GM12872 (cell line): ENCODE results near the gene FLVCR2.

ENCODE experiments used
- TF ChIP-seq, protein P1 (sequence below): IDR thresholded peaks from 3 replicates; pipeline ENCODE4 v1.5.1; 2011; ENCODE audit warnings: low read depth, mild to moderate bottlenecking, low read length, moderate library complexity; ENCODE audit not compliant: insufficient read depth

The FLVCR2 gene

DNA sequence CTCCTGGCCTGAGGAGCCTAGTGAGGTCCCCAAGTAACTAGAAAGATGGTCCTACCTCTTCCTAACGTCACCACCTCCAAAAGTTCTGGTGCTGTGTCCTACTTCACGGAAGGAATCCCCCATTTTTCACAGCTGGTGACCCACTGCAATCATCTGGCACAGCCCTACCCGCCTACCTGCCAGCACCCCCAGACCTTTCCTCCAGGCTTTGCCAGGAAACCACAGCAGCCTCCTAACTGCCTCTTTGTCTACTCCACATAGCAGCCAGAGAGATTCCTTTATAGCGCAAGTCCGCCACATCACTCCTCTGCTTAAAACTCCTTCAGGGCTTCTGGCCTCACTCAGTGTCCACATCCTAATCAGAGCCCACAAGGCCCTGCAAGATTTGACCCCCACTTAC, 13.4 kb upstream of the FLVCR2 start:
- TF ChIP-seq, protein P1, sequence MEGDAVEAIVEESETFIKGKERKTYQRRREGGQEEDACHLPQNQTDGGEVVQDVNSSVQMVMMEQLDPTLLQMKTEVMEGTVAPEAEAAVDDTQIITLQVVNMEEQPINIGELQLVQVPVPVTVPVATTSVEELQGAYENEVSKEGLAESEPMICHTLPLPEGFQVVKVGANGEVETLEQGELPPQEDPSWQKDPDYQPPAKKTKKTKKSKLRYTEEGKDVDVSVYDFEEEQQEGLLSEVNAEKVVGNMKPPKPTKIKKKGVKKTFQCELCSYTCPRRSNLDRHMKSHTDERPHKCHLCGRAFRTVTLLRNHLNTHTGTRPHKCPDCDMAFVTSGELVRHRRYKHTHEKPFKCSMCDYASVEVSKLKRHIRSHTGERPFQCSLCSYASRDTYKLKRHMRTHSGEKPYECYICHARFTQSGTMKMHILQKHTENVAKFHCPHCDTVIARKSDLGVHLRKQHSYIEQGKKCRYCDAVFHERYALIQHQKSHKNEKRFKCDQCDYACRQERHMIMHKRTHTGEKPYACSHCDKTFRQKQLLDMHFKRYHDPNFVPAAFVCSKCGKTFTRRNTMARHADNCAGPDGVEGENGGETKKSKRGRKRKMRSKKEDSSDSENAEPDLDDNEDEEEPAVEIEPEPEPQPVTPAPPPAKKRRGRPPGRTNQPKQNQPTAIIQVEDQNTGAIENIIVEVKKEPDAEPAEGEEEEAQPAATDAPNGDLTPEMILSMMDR, result no peak

DNA sequence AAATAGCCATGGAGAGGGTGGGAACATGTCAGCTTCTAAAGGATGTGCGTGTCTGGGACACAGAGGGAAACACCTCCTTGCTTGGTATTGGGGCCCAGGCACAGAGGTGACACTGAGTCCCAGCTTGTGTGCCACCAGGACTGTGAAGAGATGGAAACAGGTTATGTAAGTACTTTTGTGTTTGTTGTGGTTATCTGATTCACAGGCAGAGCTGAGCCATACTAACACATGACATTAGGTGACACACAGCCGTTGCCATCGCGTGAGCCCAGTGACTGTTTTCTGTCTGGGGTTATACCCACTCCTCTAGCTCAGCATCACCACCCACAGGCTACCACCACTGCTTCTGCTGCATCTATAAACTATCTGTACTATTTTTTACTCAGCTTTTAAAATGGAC, 12.1 kb upstream of the FLVCR2 start:
- TF ChIP-seq, protein P1, result no peak

DNA sequence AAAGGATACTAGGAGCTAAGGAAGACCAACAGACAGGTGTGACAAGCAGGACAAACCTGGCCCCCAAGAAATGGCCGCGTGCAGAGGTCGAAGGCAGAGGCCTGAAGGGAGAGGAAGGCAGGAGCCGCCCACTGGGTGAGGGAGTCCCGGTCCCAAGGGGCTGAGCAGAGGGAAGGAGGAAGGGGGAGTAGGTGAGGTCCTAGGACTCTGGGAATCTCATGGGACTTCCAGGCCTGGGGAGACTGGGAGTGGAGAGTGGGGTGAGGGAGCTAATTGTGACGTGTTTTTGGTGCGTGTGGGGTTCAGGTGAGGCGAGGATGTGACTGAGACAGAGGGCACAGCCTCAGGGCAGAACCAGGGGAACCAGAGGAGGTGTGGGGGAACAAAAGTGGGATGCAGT, 11.7 kb upstream of the FLVCR2 start:
- TF ChIP-seq, protein P1, result no peak

DNA sequence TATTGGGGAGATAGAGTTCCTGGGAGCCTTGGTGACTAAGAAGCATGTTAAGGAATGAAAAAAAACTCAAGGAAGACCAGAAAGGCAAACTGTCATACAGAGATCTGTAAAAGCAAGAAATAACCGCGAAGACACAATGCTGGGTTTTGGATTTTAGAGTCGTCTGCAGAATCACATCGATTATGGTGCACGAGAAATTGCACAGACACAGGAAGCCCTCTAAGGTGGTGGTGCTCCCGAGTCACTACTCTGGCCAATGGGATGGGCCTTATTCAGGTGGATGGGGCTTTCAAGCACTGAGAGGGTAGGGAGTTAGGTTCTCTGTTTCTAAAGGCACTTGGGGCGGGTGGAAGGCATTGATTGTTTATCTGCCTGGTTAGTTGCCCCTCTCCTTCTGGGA, 10.3 kb upstream of the FLVCR2 start:
- TF ChIP-seq, protein P1, result no peak

DNA sequence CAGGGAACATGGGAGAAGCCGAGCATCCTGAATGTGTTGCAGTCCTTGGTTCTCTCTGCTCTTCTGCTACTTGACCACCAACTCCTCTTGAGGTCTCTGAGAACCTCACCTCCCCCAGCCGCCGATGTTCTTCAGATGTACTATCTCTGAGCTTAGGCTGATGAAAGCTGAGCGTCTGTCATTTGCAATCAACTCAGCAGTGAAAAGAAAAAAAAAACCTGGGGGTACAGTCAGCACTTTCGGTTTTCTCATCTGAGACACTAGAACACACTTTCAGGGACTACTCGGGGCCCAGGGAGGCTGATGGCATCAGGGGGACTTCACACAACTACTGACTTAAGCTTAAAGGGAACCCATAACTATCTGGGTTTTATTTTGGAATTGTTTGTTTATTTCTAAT, 9.6 kb upstream of the FLVCR2 start:
- TF ChIP-seq, protein P1, result no peak

DNA sequence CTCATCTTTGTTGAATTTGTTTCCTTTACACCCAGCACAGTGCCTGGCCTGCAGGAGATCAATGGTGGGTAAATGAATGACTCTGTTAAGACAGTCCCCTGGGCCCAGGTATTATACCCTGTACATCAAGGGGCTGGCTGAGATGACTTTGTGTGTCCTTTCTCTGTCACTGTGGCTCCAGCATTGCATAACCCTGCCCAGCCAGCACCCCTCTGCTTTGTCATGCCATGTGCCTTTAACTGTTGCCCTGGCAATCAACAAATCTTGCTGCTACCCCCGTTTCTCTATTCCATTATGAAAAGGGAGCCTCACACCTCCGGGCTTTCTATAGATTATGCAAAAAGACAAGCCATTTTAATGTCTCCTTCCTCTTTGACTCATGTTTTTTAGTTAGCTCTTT, 7.6 kb upstream of the FLVCR2 start:
- TF ChIP-seq, protein P1, result no peak

DNA sequence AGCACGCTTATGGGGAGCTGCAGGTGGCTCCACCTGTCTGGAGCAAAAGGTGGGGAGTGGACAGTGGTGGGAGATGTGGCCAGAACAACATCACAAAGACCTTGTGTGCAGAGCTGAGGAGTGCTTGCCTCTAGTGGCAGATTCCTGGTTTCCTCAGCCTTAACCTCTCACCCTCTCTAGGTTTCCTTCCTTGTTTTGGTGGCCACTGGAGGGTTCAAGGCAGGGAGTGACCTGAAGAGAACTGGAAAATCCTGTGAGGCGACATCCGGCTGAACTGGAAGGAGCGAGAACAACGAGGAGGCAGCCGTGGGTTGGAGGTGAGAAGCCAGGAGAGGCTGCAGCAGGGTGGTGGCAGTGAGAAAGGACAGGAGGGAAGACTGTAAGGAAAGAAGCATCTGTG, 6.3 kb upstream of the FLVCR2 start:
- TF ChIP-seq, protein P1, result no peak

DNA sequence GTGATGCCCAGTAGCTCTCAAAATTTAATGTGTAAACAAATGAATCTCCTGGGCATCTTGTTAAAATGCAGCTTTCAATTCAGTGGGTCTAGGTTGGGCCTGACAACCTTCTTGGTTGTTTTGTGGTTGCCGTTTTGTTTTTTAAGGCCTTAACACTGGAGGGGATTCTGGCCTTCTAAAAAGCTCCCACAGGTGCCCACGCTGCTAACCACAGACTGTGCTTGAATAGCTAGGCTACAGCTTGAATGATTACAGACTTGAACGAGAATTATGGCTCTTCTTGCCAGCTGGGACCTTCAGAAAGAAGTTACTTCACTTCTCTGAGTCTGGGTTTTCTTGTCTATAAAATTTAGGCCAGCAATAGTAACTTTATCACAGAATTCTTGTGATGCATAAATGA, 1.3 kb upstream of the FLVCR2 start:
- TF ChIP-seq, protein P1, result no peak
